Stromal cell of bone marrow (primary cell): Measurements from ENCODE around the gene NADK2.
A peak's percentile ranks its signal among the peaks of the same experiment; 100 is the strongest.

Source experiments
- DNase-seq: peaks from one replicate; pipeline ENCODE4 v3.0.0-alpha.2; 2012; ENCODE audit warnings: low read depth

Gene NADK2

DNA sequence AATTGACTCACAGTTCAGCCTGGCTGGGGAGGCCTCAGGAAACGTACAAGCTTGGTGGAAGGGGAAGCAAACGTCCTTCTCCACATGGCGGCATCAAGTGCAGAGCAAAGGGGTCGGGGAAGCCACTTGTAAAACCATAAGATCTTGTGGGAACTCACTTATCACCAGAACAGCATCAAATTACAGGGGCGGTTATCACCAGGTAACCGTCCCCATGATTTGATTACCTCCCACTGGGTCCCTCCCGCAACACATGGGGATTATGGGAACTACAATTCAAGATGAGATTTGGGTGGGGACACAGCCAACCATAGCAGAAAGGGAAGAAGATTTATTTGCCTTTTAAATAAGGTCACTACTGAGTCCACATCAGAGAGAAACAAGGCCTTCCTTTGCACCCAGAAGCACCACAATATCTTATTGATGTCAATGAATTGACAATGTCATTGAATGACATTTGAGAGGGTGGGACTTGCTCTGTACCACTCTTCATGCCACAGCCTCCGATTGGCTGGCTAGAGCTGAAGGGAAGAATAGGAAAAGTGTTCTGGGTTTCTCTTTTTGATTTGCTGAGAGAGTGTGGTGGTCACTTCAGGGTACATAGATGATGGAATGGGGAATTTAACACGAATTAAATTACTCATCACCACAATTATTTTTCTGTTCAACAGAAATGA is 78.8 kb downstream of the NADK2 start:
- DNase-seq = no peak

DNA sequence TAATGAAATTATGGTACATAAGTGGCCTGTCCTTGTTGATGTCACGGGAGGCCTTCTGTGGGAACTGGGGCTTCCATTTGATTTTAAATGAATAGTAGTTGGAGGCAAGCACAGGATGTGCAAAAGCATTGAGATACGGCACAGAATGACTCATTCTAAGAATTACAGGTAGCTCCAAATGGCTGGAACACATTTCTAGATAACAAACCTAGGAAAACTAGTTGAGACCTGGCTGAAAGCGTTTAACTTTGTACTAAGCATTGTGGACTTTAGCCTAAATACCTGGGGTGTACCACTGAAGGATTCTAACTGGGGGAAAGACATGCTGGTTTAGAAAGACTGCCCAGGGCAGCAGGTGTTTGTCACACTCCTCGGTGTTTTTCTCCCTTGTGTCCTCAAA is 80.4 kb downstream of the NADK2 start:
- no peak for DNase-seq

DNA sequence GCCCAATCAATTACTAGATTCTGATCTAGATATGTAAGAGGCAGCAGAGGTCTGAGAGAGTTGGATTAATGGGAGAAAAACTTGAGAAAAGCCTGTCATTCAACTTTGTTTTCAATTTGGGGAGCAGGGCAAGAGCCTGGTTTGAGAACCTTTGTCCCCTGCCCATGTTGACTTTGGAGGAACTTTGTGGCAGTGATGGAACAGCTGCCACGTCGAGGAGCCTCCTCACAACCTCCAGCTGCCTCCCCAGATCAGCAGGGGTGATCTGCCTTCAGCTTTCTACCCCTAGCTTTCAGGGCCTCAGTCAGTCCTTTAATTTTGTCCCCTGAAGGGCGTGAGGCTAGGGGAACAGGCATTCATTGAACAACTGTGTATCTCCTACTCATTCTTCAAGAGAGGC is 81.1 kb downstream of the NADK2 start:
- DNase-seq = no peak

DNA sequence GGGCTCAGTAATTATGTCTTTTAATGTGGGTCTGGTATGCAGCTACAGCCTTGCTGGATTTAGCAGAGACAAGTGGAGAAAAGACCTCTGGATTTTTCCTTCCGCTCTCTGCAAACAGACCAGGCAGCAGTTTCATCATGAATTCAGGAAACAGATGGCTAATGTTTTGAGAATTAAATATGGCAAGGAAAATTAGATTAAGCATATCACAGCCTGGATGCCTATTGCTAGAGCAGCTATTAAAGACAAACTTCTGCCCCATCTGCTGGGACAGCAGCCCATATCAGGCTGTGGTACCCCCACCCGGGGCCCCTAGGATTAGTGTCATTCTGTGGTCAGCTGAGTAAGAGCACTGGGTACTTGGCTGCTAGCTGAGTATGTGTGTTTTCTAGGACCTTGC is 83.6 kb downstream of the NADK2 start:
- no peak for DNase-seq

DNA sequence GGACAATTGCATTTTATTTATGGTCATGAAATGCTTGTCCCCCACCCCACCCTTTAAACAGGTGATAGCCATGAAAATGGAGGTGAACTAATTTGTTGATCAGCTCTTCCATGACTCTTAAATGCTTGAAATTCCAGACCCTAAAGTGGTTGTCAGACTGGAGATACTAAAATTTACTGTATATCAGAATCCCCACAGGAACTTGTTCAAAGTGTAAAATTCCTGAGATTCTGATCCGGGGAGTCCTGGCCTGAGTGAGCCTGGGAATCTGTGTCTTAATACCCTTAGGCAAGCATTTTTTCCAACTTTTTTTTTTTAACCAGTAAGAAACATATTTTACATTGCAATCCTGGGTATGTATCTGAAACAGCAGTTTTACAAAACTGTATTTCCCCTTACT is 85.1 kb downstream of the NADK2 start:
- DNase-seq = peak; percentile 6

DNA sequence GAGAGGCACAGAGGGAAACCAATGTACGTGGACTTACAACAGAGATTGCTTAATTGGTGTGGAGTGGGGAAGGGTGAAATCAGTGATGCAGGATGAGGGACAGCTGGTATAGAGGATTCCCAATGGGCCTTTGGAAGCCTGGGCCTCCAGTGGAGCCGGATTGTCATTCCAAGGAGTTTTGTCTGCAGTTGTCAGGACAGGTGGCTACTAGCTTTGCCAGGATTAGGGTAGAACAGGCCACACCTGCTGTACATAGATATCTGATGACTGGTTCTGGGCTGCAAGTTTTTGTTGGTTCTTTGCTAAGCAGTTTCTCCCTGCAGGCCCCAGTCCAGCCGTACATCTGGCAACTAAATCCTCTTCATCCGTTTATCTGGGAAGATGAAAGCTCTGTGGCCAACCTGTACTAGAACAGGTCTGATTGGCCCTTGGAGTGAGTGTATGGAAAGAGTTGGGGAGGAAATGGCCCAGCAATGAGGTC is 85.6 kb downstream of the NADK2 start:
- DNase-seq = no peak

DNA sequence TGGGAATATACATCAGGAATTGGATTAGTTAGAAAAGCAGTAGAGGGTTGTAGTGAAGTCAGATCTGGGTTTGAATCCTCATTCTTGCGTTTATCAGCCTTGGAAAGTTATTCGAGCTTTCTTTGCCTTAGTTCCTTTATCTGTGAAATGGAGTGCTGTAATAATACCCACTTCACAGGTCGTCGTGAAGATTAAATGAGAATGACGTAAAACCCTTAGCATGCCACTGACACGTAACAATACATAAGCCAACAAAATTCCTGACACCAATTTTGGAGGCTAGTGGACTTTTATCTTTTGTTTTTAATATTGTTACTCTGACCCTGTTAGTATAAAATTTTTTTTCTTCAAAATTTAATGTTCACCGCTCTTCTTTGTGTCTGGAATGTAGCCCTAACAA is 86.4 kb downstream of the NADK2 start:
- DNase-seq = no peak

DNA sequence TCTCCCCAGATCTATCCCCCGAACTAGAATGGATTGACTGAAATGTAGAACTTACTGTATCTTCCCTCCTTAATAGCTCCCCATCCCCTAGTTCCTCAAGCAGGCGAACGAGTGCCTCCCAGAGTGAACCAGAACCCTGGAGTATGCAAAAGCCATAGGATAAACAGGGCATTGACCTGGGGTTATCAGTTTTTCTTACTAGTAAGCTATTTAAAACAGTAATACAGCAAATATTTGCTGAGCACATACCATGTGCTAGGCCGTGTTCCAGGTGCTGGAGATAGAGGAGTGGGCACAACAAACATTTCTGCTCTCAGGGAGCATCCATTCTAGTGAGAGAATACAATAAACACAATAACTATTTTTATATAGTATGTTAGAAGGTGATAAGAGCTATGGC is 88.0 kb downstream of the NADK2 start:
- no peak for DNase-seq

DNA sequence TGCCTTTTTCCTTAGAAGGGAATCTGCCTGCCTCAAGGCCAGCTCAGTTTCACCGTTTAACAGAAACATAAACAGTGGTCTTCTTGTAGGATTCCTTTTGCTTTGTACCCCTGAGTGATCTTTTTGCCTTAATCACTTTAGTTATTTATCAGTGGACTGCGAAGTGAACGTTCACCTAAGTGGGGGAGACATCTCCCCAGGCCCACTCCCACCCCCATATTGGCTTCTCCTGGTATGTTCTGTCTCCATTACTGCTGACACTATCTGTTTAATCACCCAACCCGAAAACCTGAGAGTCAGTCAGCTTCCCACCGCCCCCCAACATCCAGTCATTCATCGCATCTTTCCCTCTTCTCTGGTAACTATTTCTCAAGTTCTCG is 88.4 kb downstream of the NADK2 start:
- DNase-seq = no peak

DNA sequence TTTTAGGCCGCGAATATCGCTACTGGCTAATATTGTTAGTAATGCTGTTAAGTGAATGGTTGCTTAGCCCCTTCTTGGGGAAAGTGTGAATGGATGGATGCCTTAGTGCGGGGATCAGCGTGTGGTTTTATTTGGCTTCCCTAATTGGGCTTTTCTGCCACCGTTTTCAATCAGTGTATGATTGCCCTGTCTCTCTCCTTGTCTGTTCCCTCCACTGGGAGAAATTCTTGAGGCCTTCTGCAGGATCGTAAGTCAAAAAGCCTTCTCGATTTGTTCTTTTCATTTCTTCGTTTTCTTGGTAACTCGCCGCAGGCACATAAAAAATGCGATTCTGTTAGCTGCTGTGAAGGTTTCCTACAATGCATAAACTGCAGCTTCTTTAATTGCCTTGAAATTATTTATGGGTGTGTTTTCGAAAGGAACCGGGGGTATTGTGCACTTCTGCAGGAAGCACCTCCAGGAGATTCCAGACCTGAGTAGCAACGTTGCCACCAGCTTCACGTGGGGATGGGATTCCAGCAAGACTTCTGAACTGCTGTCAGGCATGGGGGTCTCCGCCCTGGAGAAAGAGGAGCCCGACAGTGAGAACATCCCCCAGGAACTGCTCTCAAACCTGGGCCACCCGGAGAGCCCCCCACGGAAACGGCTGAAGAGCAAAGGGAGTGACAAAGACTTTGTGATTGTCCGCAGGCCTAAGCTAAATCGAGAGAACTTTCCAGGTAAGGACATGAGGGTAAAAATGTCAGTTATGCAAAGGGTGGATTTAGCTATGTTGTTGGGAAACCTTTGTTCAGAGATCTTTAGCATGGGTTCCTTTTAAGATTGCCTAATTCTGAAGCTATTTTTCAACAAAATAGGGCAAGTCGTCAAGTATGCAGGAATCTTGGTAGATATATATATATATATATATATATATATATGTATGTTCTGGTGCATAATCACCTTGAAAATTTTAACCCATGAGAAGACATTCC is 89.1 kb downstream of the NADK2 start:
- DNase-seq = no peak

DNA sequence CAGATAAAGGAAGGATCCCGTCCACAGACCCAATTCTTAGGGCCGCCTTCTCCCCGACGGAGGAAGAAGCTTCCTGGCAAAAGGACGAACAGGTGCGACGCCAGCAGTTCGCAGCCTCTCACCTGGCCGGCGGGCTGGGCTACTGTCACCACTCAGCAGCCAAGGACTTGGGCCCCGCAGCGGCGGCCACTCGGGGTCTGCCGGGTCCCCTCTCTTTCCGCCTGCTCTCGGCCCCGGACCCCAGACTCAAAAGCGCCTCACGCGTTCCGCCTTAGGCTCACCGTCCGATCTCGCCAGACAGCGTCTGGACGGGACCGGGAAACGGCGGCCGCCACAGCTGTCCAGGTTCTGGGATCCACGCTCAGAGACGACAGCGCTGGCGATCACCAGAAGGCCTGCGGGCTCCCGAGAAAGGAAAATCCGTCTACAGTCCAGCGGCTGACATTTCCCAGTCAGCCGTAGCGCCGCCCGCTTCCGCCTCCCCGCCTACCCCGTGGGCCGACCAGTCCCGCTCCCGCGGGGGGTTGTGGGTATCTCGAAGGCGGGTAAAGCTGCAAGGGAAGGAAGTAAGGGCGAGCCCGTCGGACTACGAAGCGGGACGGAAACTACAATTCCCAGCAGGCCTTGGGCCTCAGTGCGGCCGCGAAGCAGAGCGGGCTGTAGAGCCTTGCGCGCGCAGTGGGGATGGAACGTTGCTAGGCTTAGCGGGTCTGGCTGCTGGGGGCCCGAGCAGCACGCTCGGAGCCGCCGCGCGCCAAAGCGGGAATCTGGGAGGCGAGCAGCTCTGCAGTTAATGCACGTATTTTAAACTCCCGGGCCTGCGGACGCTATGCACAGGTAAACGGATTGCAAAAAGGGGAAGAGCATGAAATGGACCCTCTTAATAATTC is 90.0 kb downstream of the NADK2 start, which contains the start of the genes LMBRD2 and SKP2:
Gene LMBRD2, minus strand, starts transcription at position 454 of the 890 bp plus-strand sequence. CDS start 8,538 bp downstream, outside the sequence.
Gene SKP2, plus strand, starts transcription at position 678 of the 890 bp plus-strand sequence. Its CDS starts 152 bp downstream, at position 830.
- peak; percentile 97 for DNase-seq

DNA sequence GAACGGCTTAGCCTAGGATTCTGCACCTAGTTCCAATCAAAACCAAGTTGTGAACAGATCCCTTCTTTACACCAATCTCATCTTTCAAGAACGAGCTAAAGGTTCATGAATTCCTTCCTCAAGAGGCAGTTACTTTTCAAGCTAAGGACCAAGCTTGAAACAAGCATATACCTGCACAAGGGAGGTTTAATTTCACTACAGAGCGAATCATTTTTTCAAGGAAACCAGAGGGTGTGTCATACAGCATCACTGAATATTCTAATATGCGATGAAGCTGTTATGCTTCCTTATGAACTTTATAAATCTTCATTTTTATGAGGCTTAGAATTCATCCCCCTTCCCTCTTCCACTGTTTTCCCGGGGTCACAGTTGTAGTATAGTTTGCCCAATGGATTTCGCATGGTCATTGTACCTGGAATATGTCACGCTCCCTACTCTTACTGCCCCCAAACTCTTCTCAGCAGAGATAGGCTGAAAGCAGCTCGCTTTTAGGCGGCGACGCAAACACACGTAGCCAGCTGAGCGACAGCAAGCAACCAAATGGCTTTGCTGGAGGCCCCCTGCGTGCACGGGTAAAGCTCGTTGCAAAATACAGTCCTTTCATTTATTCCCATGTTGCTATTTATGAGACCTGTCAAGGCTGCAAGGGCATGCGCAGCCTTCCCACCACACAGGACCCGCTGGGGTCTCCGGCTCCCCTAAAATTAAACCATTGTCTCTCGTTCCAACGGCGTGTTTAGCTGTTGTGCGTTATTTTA is 90.9 kb downstream of the NADK2 start:
- DNase-seq = peak; percentile 22

DNA sequence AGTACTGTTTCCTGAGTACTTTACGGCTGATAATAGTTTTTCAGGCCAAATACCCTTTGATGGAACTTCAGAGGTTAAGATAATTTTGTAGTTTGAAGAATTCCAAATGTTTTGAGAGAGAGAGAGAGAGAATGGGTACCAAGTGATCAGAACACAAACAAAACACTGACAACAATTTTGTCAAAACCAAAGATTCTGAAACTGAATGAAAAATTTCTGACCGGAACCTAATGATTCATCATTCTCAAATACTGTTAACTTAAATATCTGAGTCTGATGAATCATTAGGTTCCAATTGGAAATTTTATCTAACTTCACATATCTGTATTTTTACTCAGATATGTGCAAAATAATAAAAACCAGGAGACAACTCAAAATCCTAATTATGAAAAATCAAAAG is 94.0 kb downstream of the NADK2 start:
- DNase-seq = no peak

DNA sequence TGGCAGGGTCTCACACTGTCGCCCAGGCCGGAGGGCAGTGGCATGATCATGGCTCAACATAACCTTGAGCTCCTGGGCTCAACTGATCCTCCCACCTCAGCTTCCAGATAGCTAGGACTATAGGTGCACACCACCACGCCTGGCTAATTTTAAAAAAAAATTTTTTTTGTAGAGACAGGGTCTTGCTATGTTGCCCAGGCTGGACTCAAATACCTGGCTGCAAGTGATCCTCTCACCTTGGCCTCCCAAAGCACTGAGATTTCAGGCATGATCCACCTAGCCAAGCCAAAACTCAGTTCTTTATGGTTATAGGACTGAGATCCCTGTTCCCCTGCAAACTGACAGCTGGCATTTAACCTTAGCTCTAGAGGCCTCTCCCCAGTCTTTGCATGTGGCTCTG is 95.3 kb downstream of the NADK2 start:
- DNase-seq = no peak

DNA sequence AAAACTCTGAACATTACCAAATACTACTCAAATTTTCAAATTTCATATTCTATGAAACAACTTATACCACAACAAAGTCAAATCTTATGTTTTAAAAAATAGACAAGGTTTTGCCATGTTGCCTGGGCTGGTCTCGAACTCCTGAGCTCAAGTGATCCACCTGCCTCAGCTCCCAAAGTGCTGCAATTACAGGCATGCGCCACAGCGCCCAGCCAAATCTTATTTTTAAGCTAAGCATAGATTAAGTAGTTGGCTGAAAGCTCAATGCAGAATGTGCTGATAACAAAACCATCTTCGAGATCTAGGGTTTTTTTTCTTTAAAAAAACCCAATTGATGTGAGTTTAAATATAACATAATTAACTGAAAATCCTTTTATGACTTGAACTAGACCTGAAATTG is 96.4 kb downstream of the NADK2 start:
- no peak for DNase-seq
